AG09309 (cell line): ENCODE data around the gene RUBCN.
"Not testable (repeated sequence)": the region's sequence is repeated elsewhere in the genome, so short reads cannot be mapped to it uniquely, and the experiment has no call there.

ENCODE experiments used
- DNase-seq: peaks from one replicate; pipeline ENCODE4 v3.0.0-alpha.2; 2010; ENCODE audit warnings: low read depth
- H3K4me3 ChIP-seq: 2 replicates; pipeline ENCODE4 v1.5.1; 2011; ENCODE audit warnings: mild to moderate bottlenecking, low read depth, low read length, moderate library complexity; ENCODE audit not compliant: control insufficient read depth

Gene RUBCN

GRCh38 chr3:197630766-197631165 is 105.9 kb downstream of the RUBCN start:
- H3K4me3 ChIP-seq, DNase-seq: not testable (repeated sequence)

GRCh38 chr3:197629286-197629685 is 107.4 kb downstream of the RUBCN start:
- H3K4me3 ChIP-seq, DNase-seq: not testable (repeated sequence)

GRCh38 chr3:197627772-197628523 is 108.8 kb downstream of the RUBCN start:
- peak; percentile 0 for DNase-seq

GRCh38 chr3:197627158-197627771 is 109.4 kb downstream of the RUBCN start:
- DNase-seq: not testable (repeated sequence)

More at GRCh38 chr3:197627772-197628523, 108.8 kb downstream of the RUBCN start:
- H3K4me3 ChIP-seq: peak overlapping the region; percentile 54

GRCh38 chr3:197626404-197627157 is 110.1 kb downstream of the RUBCN start:
- H3K4me3 ChIP-seq, DNase-seq: not testable (repeated sequence)

More at GRCh38 chr3:197627158-197627771, 109.4 kb downstream of the RUBCN start:
- peak overlapping the region; percentile 54 for H3K4me3 ChIP-seq

- DNase-seq, H3K4me3 ChIP-seq: not testable (repeated sequence)
Observed at GRCh38 chr3:197621478-197621877, 115.2 kb downstream of the RUBCN start.
